HFFc6 (cell line): ENCODE results near the gene GTSE1. TPM values are rescaled to one million over a fixed set of nuclear protein-coding genes. Genes with fewer than 3 reads are reported as not detected.

Source experiments
- DNase-seq: peaks from one replicate; pipeline ENCODE4 v3.0.0-alpha.2; 2018
- H3K27ac Mint-ChIP-seq: 2 replicates; pipeline ENCODE4 v1.8.0; 2020; ENCODE audit warnings: mild to moderate bottlenecking, mixed read lengths
- H3K27me3 Mint-ChIP-seq: 2 replicates; pipeline ENCODE4 v1.8.0; 2021; ENCODE audit warnings: mild to moderate bottlenecking, moderate library complexity, mixed read lengths; ENCODE audit not compliant: insufficient read depth
- H3K36me3 Mint-ChIP-seq: 2 replicates; pipeline ENCODE4 v1.8.0; 2021; ENCODE audit warnings: low read depth, mixed read lengths
- H3K4me1 Mint-ChIP-seq: 2 replicates; pipeline ENCODE4 v1.8.0; 2020; ENCODE audit warnings: low read depth, mixed read lengths
- H3K4me3 Mint-ChIP-seq: 2 replicates; pipeline ENCODE4 v1.8.0; 2020; ENCODE audit warnings: mild to moderate bottlenecking, moderate library complexity, mixed read lengths
- H3K9me3 Mint-ChIP-seq: 2 replicates; pipeline ENCODE4 v1.8.0; 2020; ENCODE audit warnings: mild to moderate bottlenecking, mixed read lengths
- CTCF ChIP-seq: fragments of 200-600 bp; sonication (generic); IDR thresholded peaks from 2 replicates; pipeline ENCODE4 v1.5.0; 2021; ENCODE audit warnings: antibody characterized with exemption, mild to moderate bottlenecking
- total RNA-seq, 6 experiments: library from RNA; stranded (reverse); fragmentation: NEBNext Ultra II Directional; extraction: Animal tissue kit (Norgen Biotek cat#: 25700); gene quantifications; 2 replicates in 1 of 6; 3 replicates in 5 of 6; pipeline ENCODE4 v1.2.3, GENCODE V29; 2021

The GTSE1 gene
- total RNA-seq, 6 experiments from 2014 or later, result 12.4 to 30.5 (median 27.9) TPM

- Mint-ChIP-seq H3K9me3 (no peaks in the 10 kb centered on the region), H3K27me3 (peaks cover 4% of the 10 kb centered on the region), H3K27ac (no peak overlapping the region), H3K36me3 (peaks cover 9% of the 10 kb centered on the region; the same call in 1 of the 2 replicates), H3K4me3 (no peak overlapping the region), H3K4me1 (peaks cover 6% of the 10 kb centered on the region; the same call in 1 of the 2 replicates)
- 0 out of 2 replicates have a peak, but pooled peaks have one; percentile 29 for TF ChIP-seq CTCF
- DNase-seq, result no peak
Measured at GRCh38 chr22:46356496-46357480, 60.1 kb downstream of the GTSE1 start.

GRCh38 chr22:46357711-46358520, 61.2 kb downstream of the GTSE1 start:
- Mint-ChIP-seq H3K4me1 (peaks cover 6% of the 10 kb centered on the region; the same call in 1 of the 2 replicates), H3K9me3 (no peaks in the 10 kb centered on the region), H3K4me3 (no peak overlapping the region), H3K36me3 (no peaks in the 10 kb centered on the region), H3K27ac (no peak overlapping the region), H3K27me3 (peaks cover 2% of the 10 kb centered on the region)
- no peak for DNase-seq
- TF ChIP-seq CTCF, result no peak

- DNase-seq, result no peak
- no peaks in the 10 kb centered on the region for H3K9me3 Mint-ChIP-seq
- peaks cover 6% of the 10 kb centered on the region; the same call in 1 of the 2 replicates for H3K4me1 Mint-ChIP-seq
- H3K36me3 Mint-ChIP-seq, result no peaks in the 10 kb centered on the region
- peaks cover 2% of the 10 kb centered on the region for H3K27me3 Mint-ChIP-seq
- H3K27ac Mint-ChIP-seq, result no peak overlapping the region
- TF ChIP-seq CTCF, result no peak
- H3K4me3 Mint-ChIP-seq, result no peak overlapping the region
Measured at GRCh38 chr22:46358766-46359165, 62.1 kb downstream of the GTSE1 start.

- no peak for TF ChIP-seq CTCF
- Mint-ChIP-seq H3K27me3 (peaks cover 2% of the 10 kb centered on the region), H3K4me3 (no peak overlapping the region), H3K9me3 (no peaks in the 10 kb centered on the region), H3K36me3 (no peaks in the 10 kb centered on the region), H3K4me1 (peaks cover 6% of the 10 kb centered on the region; the same call in 1 of the 2 replicates), H3K27ac (no peak overlapping the region)
- DNase-seq, result no peak
Measured at GRCh38 chr22:46359362-46359761, 62.7 kb downstream of the GTSE1 start.

GRCh38 chr22:46360097-46360496, 63.4 kb downstream of the GTSE1 start:
- no peak for TF ChIP-seq CTCF
- peaks cover 6% of the 10 kb centered on the region; the same call in 1 of the 2 replicates for H3K4me1 Mint-ChIP-seq
- no peaks in the 10 kb centered on the region for H3K36me3 Mint-ChIP-seq
- no peak overlapping the region for H3K4me3 Mint-ChIP-seq
- DNase-seq, result no peak
- H3K27ac Mint-ChIP-seq, result no peak overlapping the region
- peaks cover 2% of the 10 kb centered on the region for H3K27me3 Mint-ChIP-seq
- H3K9me3 Mint-ChIP-seq, result no peaks in the 10 kb centered on the region
